DLD1 (cell line): ENCODE data around the gene ZNF423.

Source experiments
- in situ Hi-C: cut with HindIII; loops from 2 replicates; pipeline ENCODE4 v1.10.0; 2017; ENCODE audit warnings: low sequenced_read_pairs

The ZNF423 gene

GRCh38 chr16:49634235-49635008 is 221.5 kb downstream of the ZNF423 start:
- in situ Hi-C loops: no loop called here

GRCh38 chr16:49632795-49633184 is 223.1 kb downstream of the ZNF423 start:
- in situ Hi-C loops: no loop called here

- in situ Hi-C loops: no loop called here
Measured at GRCh38 chr16:49632086-49632794, 223.7 kb downstream of the ZNF423 start.

GRCh38 chr16:49631187-49632041 is 224.5 kb downstream of the ZNF423 start:
- in situ Hi-C loops: no loop called here

GRCh38 chr16:49630783-49631182 is 225.1 kb downstream of the ZNF423 start:
- in situ Hi-C loops: no loop called here

- in situ Hi-C loops: no loop called here
Measured at GRCh38 chr16:49629851-49630250, 226.1 kb downstream of the ZNF423 start.

- in situ Hi-C loops: no loop called here
Measured at GRCh38 chr16:49628148-49628547, 227.8 kb downstream of the ZNF423 start.

GRCh38 chr16:49625311-49626065 is 230.4 kb downstream of the ZNF423 start:
- in situ Hi-C loops: no loop called here

- in situ Hi-C loops: loop anchor here (25.0 kb wide), 1 partner anchor 139 kb away; no protein-coding TSS in a partner anchor
Measured at GRCh38 chr16:49623501-49624266, 232.2 kb downstream of the ZNF423 start.

GRCh38 chr16:49622421-49623402 is 233.2 kb downstream of the ZNF423 start:
- in situ Hi-C loops: loop anchor here (25.0 kb wide), 1 partner anchor 140 kb away; no protein-coding TSS in a partner anchor

- in situ Hi-C loops: loop anchor here (25.0 kb wide), 1 partner anchor 140 kb away; no protein-coding TSS in a partner anchor
Measured at GRCh38 chr16:49622084-49622390, 233.9 kb downstream of the ZNF423 start.

- in situ Hi-C loops: loop anchor here (25.0 kb wide), 1 partner anchor 141 kb away; no protein-coding TSS in a partner anchor
Measured at GRCh38 chr16:49621241-49622083, 234.4 kb downstream of the ZNF423 start.

- in situ Hi-C loops: loop anchor here (25.0 kb wide), 1 partner anchor 141 kb away; no protein-coding TSS in a partner anchor
Measured at GRCh38 chr16:49620869-49621240, 235.1 kb downstream of the ZNF423 start.

- in situ Hi-C loops: loop anchor here (25.0 kb wide), 1 partner anchor 142 kb away; no protein-coding TSS in a partner anchor
Measured at GRCh38 chr16:49620158-49620868, 235.6 kb downstream of the ZNF423 start.

- in situ Hi-C loops: loop anchor here (25.0 kb wide), 1 partner anchor 143 kb away; no protein-coding TSS in a partner anchor
Measured at GRCh38 chr16:49619811-49620157, 236.1 kb downstream of the ZNF423 start.

- in situ Hi-C loops: loop anchor here (25.0 kb wide), 1 partner anchor 143 kb away; no protein-coding TSS in a partner anchor
Measured at GRCh38 chr16:49618955-49619354, 237.0 kb downstream of the ZNF423 start.
